SW480 (cell line): Measurements from ENCODE around the gene BACH1.
A peak's percentile ranks its signal among the peaks of the same experiment; 100 is the strongest.
"Not testable (repeated sequence)": the region's sequence is repeated elsewhere in the genome, so short reads cannot be mapped to it uniquely, and the experiment has no call there.

Source experiments
- DNase-seq: peaks from one replicate; pipeline ENCODE4 v3.0.0-alpha.2; 2016; ENCODE audit warnings: low spot score

The BACH1 gene

DNA sequence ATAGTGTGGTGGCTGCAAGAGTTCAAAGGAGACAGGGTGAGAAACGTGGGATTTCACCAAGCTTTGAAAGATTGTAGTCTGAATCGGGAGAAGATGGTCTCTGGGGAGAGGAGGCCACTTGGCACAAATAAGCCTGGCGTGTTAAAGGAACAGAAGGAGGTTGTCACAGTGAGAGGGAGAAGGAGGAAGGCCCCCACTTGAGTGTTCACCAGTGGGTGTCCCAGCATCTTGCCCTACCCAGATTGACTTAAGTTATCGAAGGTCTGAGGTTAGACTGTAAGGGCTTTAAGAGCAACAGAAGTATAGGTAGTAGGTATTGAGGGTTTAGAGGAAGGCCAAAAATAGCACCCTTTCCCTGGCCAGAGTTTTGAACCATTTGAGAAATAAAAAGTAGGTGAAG is 48.0 kb downstream of the BACH1 start:
- no peak for DNase-seq

- DNase-seq, result no peak
Observed at GRCh38 chr21:29347274-29347681, 48.6 kb downstream of the BACH1 start.

DNA sequence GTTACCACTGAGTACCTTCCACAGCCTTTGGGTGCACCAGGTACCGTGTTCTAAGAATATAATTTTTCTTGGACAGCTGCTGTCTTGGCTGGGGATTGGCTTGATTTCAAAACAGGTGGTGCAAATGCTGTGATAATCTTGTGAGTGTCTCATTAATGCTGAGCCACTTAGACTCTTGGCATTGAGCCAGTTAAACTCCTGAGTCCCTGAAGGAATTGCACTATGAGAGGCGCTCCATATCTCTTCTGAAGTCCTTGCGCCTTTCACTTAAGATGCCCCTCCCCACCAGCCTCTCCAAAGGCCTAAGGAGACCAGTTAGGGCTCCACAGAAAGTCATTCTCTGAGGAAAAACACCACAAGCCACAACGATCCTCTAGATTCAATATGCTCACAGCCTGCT is 51.0 kb downstream of the BACH1 start:
- no peak for DNase-seq

DNA sequence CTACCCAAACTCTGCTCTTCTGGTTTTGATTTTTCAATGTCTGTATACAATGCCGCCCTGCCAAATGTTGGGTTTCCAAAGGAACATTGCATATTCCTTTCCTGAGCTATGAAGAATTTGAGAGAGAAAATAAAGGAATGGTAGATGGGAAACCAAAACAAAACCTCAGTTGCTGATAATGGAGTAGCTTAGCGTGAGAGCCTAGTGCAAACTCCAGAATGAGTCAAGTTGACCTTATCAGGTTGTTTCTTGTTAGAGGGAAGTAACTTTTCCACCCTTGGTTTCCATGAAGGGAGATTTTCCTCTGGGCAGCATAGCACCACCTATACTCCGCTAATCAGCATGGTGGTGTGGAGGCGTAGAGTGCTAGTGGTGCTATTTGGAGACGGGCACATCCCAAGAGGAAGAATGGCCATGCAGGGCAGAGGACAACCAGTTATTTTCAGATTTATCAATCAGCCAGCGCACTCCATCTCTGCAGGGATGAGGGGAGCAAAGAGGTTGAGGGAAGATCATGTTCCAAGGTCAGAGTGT is 51.6 kb downstream of the BACH1 start:
- no peak for DNase-seq

GRCh38 chr21:29351691-29352090 is 53.0 kb downstream of the BACH1 start:
- no peak for DNase-seq

- not testable (repeated sequence) for DNase-seq
Observed at GRCh38 chr21:29355043-29355710, 56.5 kb downstream of the BACH1 start.

GRCh38 chr21:29356291-29356690 is 57.6 kb downstream of the BACH1 start:
- DNase-seq, result not testable (repeated sequence)

GRCh38 chr21:29356810-29357209 is 58.1 kb downstream of the BACH1 start:
- not testable (repeated sequence) for DNase-seq

GRCh38 chr21:29359718-29360117 is 61.0 kb downstream of the BACH1 start:
- no peak for DNase-seq

DNA sequence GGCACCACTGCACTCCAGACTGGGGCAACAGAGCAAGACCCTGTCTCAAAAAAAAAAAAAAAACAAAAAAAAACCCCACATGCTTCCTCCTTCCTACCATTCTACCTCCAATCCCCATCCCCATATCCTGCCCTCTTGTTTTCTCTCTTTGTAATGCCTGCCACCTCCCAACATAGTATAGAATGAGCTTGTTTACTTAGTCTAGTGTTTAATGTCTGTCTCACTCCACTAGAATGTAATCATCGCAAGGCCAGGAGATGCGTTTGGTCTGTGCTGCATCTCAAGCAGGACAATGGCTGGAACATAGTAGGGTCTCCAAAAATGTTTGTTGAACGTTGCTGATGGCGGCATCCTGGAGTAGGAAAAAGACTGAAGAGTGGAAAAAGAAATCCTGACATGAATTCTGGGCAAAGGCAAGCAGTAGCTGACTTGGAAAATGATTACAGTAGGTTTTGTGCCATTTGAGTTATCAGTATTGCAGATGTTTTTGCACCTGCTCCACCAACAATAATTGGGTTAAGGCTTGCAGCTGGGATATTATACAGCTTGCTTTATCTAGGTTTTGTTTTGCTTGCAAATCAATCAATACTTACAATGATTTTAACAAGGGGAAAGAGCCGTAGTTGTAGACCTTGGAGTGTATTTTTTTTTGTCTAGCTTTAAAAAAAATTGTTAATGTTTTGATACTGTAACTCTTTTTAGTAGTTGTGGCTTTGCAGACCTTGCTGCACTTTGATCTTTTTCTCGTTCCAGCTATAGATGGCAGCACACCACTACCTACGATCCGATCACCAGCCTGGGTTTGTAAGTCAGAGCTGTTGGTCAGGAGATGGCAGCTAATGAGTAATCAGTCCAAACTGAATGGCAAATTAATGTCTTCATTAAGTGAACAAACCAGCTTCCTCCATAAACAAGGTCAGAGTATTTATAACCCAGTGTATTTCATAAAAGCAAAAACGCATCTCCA is 62.4 kb downstream of the BACH1 start:
- DNase-seq, result peak; percentile 48

DNA sequence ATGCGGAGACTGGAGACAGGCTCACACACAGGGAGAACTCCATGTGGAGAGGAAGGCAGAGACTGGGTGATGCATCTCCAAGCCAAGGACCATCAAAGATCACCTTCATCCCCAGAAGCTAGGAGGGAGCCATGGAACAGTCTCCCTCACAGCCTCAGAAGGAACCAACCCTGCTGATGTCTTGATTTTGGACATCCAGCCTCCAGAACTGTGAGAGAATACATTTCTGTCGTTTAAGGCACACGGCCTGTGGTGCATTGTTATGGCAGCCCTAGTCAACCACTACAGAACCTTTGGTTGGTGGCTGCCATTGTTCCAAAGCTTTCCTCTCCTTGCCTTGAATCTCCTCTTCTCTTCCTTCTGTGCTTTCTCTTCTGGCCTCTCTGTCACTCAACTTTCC is 64.0 kb downstream of the BACH1 start:
- DNase-seq, result no peak

- DNase-seq, result no peak
Observed at GRCh38 chr21:29365661-29366265, 67.0 kb downstream of the BACH1 start.

GRCh38 chr21:29366532-29366931 is 67.8 kb downstream of the BACH1 start:
- DNase-seq, result no peak

DNA sequence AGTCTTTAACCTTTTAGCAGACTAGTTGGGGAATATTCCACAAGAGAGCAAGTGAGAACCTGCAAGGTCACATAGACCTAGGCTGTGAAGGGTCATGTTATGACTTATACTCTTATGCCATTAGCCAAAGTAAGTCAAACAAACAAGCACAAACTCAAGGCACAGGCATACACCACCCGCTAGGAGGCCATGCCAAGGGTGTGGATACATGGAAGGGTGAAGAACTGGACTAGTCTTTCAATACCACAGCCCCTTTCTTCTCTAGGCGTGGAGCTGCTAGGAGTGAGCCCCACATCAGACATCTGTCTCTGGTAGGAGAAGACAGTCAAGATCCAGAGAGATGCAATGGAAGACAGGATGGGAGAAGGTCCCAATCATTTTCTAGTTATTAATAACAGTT is 68.6 kb downstream of the BACH1 start:
- DNase-seq, result no peak

DNA sequence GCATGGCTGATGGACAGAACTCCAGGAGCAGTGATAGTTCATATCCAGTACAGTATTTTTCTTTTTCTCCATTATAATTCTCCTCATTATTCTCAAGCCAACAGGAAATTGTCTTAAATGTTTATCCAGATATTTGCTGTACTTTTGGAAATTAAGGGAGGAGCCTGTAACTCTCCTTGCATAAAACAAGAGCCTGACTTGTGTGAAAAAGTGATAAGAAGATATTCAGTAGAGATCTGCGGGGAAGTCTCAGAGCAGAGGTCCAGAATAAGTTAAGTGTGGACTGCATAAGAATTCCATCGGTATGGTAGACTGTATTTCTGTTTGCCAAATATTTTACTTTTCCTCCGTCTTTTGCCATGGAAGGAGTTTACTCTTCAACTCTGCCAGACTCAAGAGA is 70.2 kb downstream of the BACH1 start:
- DNase-seq, result no peak

GRCh38 chr21:29371464-29371863 is 72.7 kb downstream of the BACH1 start:
- no peak for DNase-seq

- peak; percentile 71 for DNase-seq
Observed at GRCh38 chr21:29372063-29372802, 73.5 kb downstream of the BACH1 start.

GRCh38 chr21:29374481-29374880 is 75.8 kb downstream of the BACH1 start:
- no peak for DNase-seq

DNA sequence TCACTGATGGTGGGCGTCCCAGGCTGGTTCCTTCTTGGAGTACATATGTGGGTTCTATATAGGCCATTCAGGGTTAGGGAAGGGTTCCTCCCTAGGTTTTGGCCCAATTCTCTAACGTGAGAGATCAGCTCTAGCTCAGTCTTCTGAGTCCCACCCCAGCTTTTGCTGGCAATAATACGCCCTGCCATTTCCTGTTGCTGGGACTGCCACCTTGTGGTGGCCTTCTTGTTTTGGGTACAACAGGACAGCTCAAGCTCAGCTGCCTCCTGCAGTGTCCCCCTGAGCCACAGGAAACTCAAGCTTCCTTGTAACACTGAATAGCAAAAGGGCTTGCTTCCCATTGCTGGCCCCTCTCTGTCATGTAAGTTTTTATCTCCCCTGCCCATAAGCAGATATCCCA is 77.8 kb downstream of the BACH1 start:
- peak; percentile 27 for DNase-seq

DNA sequence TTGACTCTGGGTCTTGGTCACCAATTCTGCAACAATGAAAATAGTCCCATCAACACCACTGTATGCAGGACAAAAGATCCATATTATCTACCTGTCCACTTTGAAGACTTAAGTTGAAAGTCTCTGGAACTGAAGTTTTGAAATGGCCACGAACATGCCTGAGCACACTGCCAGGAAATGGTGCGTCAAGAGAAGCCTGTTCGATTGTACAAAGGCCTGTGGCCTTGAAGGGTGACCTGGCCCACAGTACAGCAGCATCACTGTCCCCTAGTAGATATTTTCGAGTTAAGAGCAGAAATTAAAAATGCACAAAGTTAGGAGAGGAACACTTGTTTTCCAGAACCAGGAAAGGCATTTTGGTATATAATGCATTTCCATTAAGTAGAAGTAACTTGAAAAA is 78.5 kb downstream of the BACH1 start:
- DNase-seq, result no peak

DNA sequence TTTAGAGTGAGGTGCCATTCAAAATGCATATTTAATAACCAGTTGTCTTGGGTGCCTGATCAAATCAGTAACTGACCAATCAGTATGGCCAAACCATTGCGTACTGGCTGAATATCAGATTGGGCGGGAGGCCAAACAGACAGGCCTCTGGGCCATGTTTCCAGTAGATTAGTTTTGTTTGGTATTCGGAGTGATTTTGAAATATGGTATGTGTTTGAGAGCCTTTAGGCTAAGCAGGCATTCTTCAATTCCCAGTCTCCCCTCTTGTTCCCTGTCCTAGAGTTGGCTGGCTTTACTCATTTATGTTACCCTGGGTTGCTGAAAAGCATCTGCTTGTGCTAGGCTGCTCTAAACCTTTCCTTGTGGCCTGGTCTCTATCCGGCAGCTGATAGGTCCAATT is 80.1 kb downstream of the BACH1 start:
- DNase-seq, result no peak

DNA sequence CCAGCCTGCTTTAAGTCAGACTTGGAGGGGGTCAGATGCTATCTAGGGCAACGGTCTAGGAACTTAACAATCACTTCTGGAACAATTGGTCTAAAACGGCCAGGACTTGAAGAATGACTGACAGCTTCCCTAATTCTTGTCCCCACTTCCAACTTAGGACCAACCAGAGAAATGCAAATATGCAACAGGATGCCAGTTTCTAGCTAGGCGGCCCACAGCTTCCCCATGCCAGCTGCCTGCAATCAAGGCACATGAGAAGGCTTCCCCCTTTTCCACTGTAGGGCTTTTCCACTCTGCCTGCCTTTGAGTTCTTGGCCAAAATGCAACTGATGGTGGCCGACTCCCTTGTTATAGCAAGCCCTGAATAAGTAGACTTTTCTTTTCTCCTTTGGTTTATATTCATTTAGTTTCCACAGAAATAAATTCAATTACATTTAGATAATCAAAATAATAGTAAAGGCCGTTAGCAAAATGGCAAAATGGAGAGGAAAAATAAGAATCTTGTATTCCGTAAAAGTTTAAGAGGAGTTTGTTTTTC is 80.9 kb downstream of the BACH1 start:
- no peak for DNase-seq
